Colonic mucosa (tissue), 4 donors: Measurements from ENCODE around the gene HEG1. TPM values are rescaled to one million over a fixed set of nuclear protein-coding genes. Genes with fewer than 3 reads are reported as not detected.

ENCODE experiments used
- DNase-seq: peaks from one replicate; pipeline ENCODE4 v3.0.0-alpha.2; 2020
- H3K27ac ChIP-seq: fragments of 200-600 bp; one replicate; pipeline ENCODE4 v1.8.0; 2021
- H3K27me3 ChIP-seq: fragments of 200-600 bp; one replicate; pipeline ENCODE4 v1.8.0; 2021
- H3K36me3 ChIP-seq: fragments of 200-600 bp; one replicate; pipeline ENCODE4 v1.8.0; 2021
- H3K4me1 ChIP-seq: fragments of 200-600 bp; one replicate; pipeline ENCODE4 v1.8.0; 2021; ENCODE audit warnings: mild to moderate bottlenecking
- H3K4me3 ChIP-seq: fragments of 200-600 bp; one replicate; pipeline ENCODE4 v1.8.0; 2021
- H3K9ac ChIP-seq, 2 donors: one replicate each; pipeline ENCODE4 v1.7.0; 2013; ENCODE audit warnings: control low read depth in 2 of 2, low read depth in 2 of 2, low read length in 2 of 2
- H3K9me3 ChIP-seq: fragments of 200-600 bp; one replicate; pipeline ENCODE4 v1.8.0; 2021
- intact Hi-C: fragments of 100-400 bp; cut with DNase I; formaldehyde crosslinking; loops from one replicate; pipeline ENCODE4 v1.14.1; 2022
- total RNA-seq, 2 donors: library from RNA; stranded (reverse); fragmentation: NEBNext Ultra II Directional in 1 of 2; extraction: Animal tissue kit (Norgen Biotek cat#: 25700) in 1 of 2; gene quantifications; one replicate each; pipeline ENCODE4 v1.2.1, GENCODE V29; 2021
- TF ChIP-seq, protein P1 (sequence below): fragments of 200-600 bp; IDR thresholded peaks from one replicate; pipeline ENCODE4 v1.8.0; 2022; ENCODE audit warnings: antibody characterized with exemption, mild to moderate bottlenecking
- donor health status: healthy.
- donor health status: DM: no; HTN: no; CAD: no.
- donor health status: DM: no; HTN: no; CAD: no.

Gene HEG1
- total RNA-seq, 2 donors from 2014 or later = 5.1 to 10.7 TPM

DNA sequence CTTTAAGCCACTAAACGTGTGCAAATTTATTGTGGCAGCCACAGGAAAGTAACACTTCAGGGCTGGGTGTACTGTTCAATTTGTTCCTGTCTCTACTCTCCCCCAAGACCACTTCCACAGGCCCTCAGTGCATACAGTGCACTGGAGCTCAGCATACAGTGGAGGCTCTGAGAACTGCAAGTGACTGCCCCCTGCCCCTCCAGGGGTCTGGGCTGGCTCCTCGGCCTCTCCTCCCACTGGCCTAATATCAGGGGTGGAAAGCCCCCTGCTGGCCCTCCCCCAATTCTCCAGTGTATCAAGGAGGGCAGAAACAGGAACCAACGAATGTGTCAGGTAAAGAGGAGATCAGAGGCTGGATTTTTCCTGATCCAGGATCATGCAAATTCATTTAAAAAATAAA, 19.9 kb upstream of the HEG1 start:
- H3K9me3 ChIP-seq = no peaks in the 10 kb centered on the region
- TF ChIP-seq, protein P1, sequence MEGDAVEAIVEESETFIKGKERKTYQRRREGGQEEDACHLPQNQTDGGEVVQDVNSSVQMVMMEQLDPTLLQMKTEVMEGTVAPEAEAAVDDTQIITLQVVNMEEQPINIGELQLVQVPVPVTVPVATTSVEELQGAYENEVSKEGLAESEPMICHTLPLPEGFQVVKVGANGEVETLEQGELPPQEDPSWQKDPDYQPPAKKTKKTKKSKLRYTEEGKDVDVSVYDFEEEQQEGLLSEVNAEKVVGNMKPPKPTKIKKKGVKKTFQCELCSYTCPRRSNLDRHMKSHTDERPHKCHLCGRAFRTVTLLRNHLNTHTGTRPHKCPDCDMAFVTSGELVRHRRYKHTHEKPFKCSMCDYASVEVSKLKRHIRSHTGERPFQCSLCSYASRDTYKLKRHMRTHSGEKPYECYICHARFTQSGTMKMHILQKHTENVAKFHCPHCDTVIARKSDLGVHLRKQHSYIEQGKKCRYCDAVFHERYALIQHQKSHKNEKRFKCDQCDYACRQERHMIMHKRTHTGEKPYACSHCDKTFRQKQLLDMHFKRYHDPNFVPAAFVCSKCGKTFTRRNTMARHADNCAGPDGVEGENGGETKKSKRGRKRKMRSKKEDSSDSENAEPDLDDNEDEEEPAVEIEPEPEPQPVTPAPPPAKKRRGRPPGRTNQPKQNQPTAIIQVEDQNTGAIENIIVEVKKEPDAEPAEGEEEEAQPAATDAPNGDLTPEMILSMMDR = no peak
- no peaks in the 10 kb centered on the region for H3K27me3 ChIP-seq
- H3K4me3 ChIP-seq = no peak overlapping the region
- no peak overlapping the region for H3K9ac ChIP-seq
- intact Hi-C loops = no loop called here
- no peak for DNase-seq
- no peak overlapping the region for H3K27ac ChIP-seq
- H3K36me3 ChIP-seq = no peaks in the 10 kb centered on the region
- no peaks in the 10 kb centered on the region for H3K4me1 ChIP-seq

DNA sequence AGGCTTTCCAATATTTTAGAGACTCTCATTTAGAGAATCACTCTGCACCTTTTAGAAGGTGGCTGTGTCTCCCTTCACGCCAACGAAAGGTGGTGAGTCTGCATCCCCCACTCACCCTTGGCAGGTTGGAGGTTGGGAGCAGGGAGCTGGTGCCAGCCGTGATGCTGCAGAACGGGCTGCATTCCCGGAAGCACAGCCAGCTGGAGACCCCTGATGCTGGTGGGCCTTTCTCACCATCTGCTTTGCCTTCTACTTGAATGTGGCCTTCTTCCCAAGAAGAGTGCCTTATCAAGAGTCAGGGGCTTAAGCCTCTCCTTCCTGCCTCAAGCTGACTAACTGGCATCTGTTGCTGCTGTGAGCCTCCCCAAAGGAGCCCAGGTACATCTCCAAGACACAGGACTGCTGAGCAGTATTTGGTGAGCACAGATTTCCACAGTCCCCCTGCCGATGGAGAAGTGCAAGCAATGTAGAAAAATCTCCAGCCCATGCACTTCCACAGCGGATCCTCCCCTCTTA, 17.7 kb upstream of the HEG1 start:
- Histone ChIP-seq H3K9me3 (no peaks in the 10 kb centered on the region), H3K27ac (no peak overlapping the region), H3K4me3 (no peak overlapping the region), H3K4me1 (no peaks in the 10 kb centered on the region), H3K27me3 (no peaks in the 10 kb centered on the region), H3K9ac (no peak overlapping the region), H3K36me3 (no peaks in the 10 kb centered on the region)
- intact Hi-C loops = no loop called here
- DNase-seq = no peak
- TF ChIP-seq, protein P1 = no peak

DNA sequence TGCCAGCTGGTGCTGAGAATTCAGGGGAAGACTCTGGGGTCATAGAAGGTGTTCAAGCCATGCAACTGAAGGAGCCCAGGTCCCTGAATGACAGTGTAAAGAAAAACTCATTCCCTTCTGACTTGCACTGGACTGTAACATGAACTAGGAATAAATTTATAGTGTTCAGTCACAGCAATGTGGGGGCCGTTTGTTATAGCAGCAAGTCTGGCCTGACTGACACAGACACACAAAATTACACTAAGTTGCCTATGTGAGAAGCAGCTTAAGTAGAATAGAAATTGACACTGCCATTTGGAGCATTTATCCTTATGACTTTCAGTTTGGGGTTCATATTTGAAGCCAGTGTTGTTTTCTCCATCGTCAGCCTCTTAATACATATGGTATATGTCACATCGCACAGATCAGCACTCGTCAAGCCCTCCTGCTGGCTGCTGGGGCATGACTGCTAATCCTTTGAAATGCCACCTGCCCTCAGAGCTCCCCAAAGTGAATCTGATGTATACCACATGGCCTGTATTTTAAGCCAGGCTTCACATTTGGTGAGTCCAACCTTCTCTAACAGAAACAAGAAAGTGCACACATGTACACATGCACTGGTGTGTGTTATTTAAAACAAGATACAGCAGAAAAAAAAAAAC, 17.1 kb upstream of the HEG1 start:
- Histone ChIP-seq H3K27me3 (no peaks in the 10 kb centered on the region), H3K9me3 (no peaks in the 10 kb centered on the region), H3K36me3 (no peaks in the 10 kb centered on the region), H3K9ac (no peak overlapping the region), H3K27ac (no peak overlapping the region), H3K4me3 (no peak overlapping the region), H3K4me1 (no peaks in the 10 kb centered on the region)
- intact Hi-C loops = no loop called here
- TF ChIP-seq, protein P1 = no peak
- no peak for DNase-seq

DNA sequence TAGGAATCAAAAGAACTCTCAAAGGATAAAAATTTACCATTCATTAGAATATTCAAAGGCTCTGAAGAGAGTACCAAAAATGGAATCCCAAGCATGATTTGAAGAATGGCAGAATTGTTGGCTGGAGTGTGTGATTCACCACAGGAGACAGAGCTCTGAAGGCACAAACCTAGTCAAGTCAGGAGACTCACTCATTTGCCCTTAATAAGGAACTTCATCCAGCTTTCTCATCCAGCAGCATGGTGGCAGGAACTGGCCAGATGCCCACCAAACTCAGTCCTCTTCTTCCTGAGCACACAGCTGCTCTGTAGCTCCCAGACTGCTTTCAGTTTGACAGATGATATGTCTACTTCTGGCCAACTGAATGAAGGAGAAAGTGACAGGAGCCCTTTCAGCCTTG, 16.5 kb upstream of the HEG1 start:
- DNase-seq = no peak
- Histone ChIP-seq H3K27ac (no peak overlapping the region), H3K36me3 (no peaks in the 10 kb centered on the region), H3K4me3 (no peak overlapping the region), H3K9ac (no peak overlapping the region), H3K9me3 (no peaks in the 10 kb centered on the region), H3K4me1 (no peaks in the 10 kb centered on the region), H3K27me3 (no peaks in the 10 kb centered on the region)
- TF ChIP-seq, protein P1 = no peak
- intact Hi-C loops = no loop called here

DNA sequence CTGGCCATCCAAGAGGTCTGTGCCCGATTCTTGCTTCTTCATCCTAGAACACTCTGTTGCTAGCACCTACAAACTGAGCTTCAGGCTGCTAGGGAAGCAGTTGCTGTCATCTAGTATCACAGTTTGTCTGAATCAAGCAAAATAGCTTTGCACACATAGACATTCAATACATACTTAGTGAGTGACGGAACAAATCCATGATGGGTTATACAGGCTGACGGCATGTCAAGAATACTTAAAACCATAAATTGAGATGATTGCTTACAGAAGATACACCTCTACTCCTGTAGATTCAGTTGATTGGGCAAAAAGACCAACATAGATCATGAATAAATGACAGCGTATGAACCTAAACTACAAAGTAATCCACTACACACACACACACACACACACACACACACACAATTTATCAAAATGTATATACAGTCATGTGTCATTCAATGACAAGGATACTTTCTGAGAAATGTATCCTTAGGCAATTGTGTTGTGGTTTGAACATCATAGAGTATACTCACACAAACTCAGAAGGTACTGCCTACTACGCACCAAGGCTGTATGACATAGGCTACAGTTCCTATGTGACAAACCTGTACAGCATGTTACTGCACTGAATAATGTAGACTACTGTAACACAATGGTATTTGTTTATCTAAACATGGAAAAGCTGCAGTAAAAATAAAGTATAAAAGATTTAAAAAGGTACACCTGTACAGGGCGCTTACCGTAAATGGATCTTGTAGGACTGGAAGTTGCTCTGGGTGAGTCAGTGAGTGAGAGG, 14.4 kb upstream of the HEG1 start:
- Histone ChIP-seq H3K27me3 (no peaks in the 10 kb centered on the region), H3K4me3 (no peak overlapping the region), H3K9ac (no peak overlapping the region), H3K36me3 (no peaks in the 10 kb centered on the region), H3K4me1 (no peaks in the 10 kb centered on the region), H3K9me3 (no peaks in the 10 kb centered on the region), H3K27ac (no peak overlapping the region)
- no peak for DNase-seq
- TF ChIP-seq, protein P1 = no peak
- intact Hi-C loops = no loop called here
